Kidney (tissue), 14 donors: ENCODE results near the gene SGK2. TPM values are rescaled to one million over a fixed set of nuclear protein-coding genes. Genes with fewer than 3 reads are reported as not detected.

Experiments used
- DNase-seq, 5 donors: peaks; one replicate each; pipeline ENCODE4 v3.0.0-alpha.2; 2013 to 2020
- FAIRE-seq: peaks from 2 replicates; lab custom pipeline; 2012; peaks lifted over from hg19 to GRCh38; lab: Jason Lieb, UNC
- H3K27ac ChIP-seq, 2 donors: one replicate each; pipeline ENCODE4 v1.7.0; 2013; ENCODE audit warnings: low read depth in 2 of 2, low read length in 2 of 2, inconsistent platforms in 1 of 2
- H3K27me3 ChIP-seq: one replicate; pipeline ENCODE4 v1.7.1; 2013; ENCODE audit warnings: low read length, inconsistent platforms; ENCODE audit not compliant: control insufficient read depth, insufficient read depth
- H3K36me3 ChIP-seq, 3 donors: one replicate each; pipeline versions ENCODE4 v1.7.0 to v1.7.1; 2013; ENCODE audit warnings: low read length in 3 of 3, control low read depth in 1 of 3, inconsistent platforms in 1 of 3; ENCODE audit not compliant: insufficient read depth in 3 of 3, control insufficient read depth in 2 of 3
- H3K4me1 ChIP-seq, 3 donors: one replicate each; pipeline versions ENCODE4 v1.7.0 to v1.7.1; 2013; ENCODE audit warnings: low read length in 3 of 3, inconsistent platforms in 1 of 3, low read depth in 1 of 3; ENCODE audit not compliant: control insufficient read depth in 2 of 3, insufficient read depth in 2 of 3
- H3K4me3 ChIP-seq, 3 donors: one replicate each; pipeline versions ENCODE4 v1.7.0 to v1.8.1; 2013; ENCODE audit warnings: low read length in 3 of 3, control low read depth in 1 of 3, inconsistent platforms in 1 of 3
- H3K9ac ChIP-seq, 3 donors: one replicate each; pipeline versions ENCODE4 v1.7.0 to v1.7.1; 2013; ENCODE audit warnings: low read length in 3 of 3, control low read depth in 1 of 3, inconsistent platforms in 1 of 3
- H3K9me3 ChIP-seq, 3 donors: one replicate each; pipeline versions ENCODE4 v1.7.0 to v1.7.1; 2013; ENCODE audit warnings: low read length in 3 of 3, control low read depth in 1 of 3, inconsistent platforms in 1 of 3; ENCODE audit not compliant: control insufficient read depth in 2 of 3, insufficient read depth in 1 of 3
- CTCF ChIP-seq: IDR thresholded peaks from 3 replicates; pipeline ENCODE4 v1.5.1; 2012; ENCODE audit warnings: mild to moderate bottlenecking, moderate library complexity, borderline replicate concordance; ENCODE audit not compliant: insufficient read depth; ENCODE audit errors: extremely low read depth
- intact Hi-C: fragments of 100-400 bp; cut with DNase I; formaldehyde crosslinking; loops from one replicate; pipeline ENCODE4 v1.11.1; 2022
- polyA plus RNA-seq: library from polyadenylated mRNA; stranded (reverse); fragments of 350-450 nt; fragmentation: Illumina TruSeq; extraction: RNeasy Lipid Tissue Mini Kit (QIAGEN cat#74804); gene quantifications from one replicate; pipeline ENCODE4 v1.2.3, GENCODE V29; 2014; ENCODE audit warnings: low read depth, low replicate concordance; ENCODE audit not compliant: insufficient read depth
- total RNA-seq: library from RNA; stranded (reverse); fragmentation: NEBNext Ultra II Directional; extraction: Animal tissue kit (Norgen Biotek cat#: 25700); gene quantifications from one replicate; pipeline ENCODE4 v1.2.1, GENCODE V29; 2021
- donor health status: control.
- donor health status: control.
- donor health status: control.
- donor health status: control.
- donor health status: control.
- donor health status: DM: yes; HTN: yes; CAD: no.
- donor health status: Normal renal cell carcinoma (clear cell type).

Gene SGK2
- total and polyA plus RNA-seq, 2 donors from 2014 or later = 42.9 to 95.1 TPM

- peak overlapping the region in 2 of 3 donors; percentile 47 to 58 for H3K9ac ChIP-seq
- DNase-seq (peak; percentile 99 to 100 (median 99)), FAIRE-seq (peak; percentile 76)
These were observed 44.7 kb upstream of the SGK2 start for GRCh38 chr20:43513931-43514647.

GRCh38 chr20:43514648-43514999, 44.2 kb upstream of the SGK2 start:
- Histone ChIP-seq H3K36me3 (no peaks in the 10 kb centered on the region), H3K9ac (peak overlapping the region in 2 of 3 donors; percentile 19 to 47), H3K27me3 (no peaks in the 10 kb centered on the region), H3K27ac (peak overlapping the region; percentile 57 to 72), H3K9me3 (no peaks in the 10 kb centered on the region), H3K4me3 (peak overlapping the region; percentile 59 to 77 (median 60)), H3K4me1 (peaks cover 0 to 12% (median 0%) of the 10 kb centered on the region in 3 donors)
- DNase-seq (peak in 1 of 5 donors; percentile 84), FAIRE-seq (no peak)
- intact Hi-C loops = no loop called here
- TF ChIP-seq CTCF = no peak

More at GRCh38 chr20:43513931-43514647, 44.7 kb upstream of the SGK2 start:
- Histone ChIP-seq H3K4me3 (peak overlapping the region; percentile 60 to 77 (median 74)), H3K9me3 (no peaks in the 10 kb centered on the region), H3K4me1 (peaks cover 0 to 12% (median 0%) of the 10 kb centered on the region in 3 donors), H3K27me3 (no peaks in the 10 kb centered on the region), H3K27ac (peak overlapping the region; percentile 57 to 72), H3K36me3 (no peaks in the 10 kb centered on the region)
- intact Hi-C loops = no loop called here
- peak; percentile 17 for TF ChIP-seq CTCF

- no peak for TF ChIP-seq CTCF
- peaks cover 0 to 12% (median 0%) of the 10 kb centered on the region in 3 donors for H3K4me1 ChIP-seq
- intact Hi-C loops = no loop called here
- no peak overlapping the region for H3K27ac ChIP-seq
- H3K9me3 ChIP-seq = no peaks in the 10 kb centered on the region
- DNase-seq (no peak), FAIRE-seq (no peak)
- no peak overlapping the region for H3K4me3 ChIP-seq
- no peaks in the 10 kb centered on the region for H3K36me3 ChIP-seq
- H3K9ac ChIP-seq = no peak overlapping the region
- no peaks in the 10 kb centered on the region for H3K27me3 ChIP-seq
These were observed 43.2 kb upstream of the SGK2 start for GRCh38 chr20:43515628-43516027.
